Gastrocnemius medialis (tissue), 4 donors: ENCODE measurements around the gene MYO1G.

ENCODE experiments used
- CTCF ChIP-seq, 5 experiments: fragments of 450-650 bp in 3 of 5; fragments of 200-600 bp in 2 of 5; sonication (generic) in 2 of 5; IDR thresholded peaks in 4 of 5; conservative IDR thresholded peaks in 1 of 5; 1 replicate in 4 of 5; 2 replicates in 1 of 5; pipeline ENCODE4 v1.5.1; 2016 to 2019; ENCODE audit warnings: antibody characterized with exemption in 5 of 5, mild to moderate bottlenecking in 3 of 5, moderate library complexity in 3 of 5
- POLR2A ChIP-seq, 2 donors: fragments of 450-650 bp; IDR thresholded peaks; one replicate each; pipeline ENCODE4 v1.6.1; 2017; ENCODE audit warnings: antibody characterized with exemption in 2 of 2, mild to moderate bottlenecking in 2 of 2, moderate library complexity in 2 of 2

- no peak for TF ChIP-seq POLR2A (IDR thresholded peaks at IDR 0.05)
- no peak for TF ChIP-seq CTCF (IDR thresholded peaks at IDR 0.05 in 4 of 5, conservative IDR thresholded peaks at IDR 0.05 in 1 of 5)
Observed at GRCh38 chr7:44944821-44945220, 34.0 kb downstream of the MYO1G start.
